Epithelial cell of proximal tubule (primary cell): ENCODE measurements around the gene ERICH6. TPM values are rescaled to one million over a fixed set of nuclear protein-coding genes. Genes with fewer than 3 reads are reported as not detected.

Experiments
- DNase-seq: peaks from one replicate; pipeline ENCODE4 v3.0.0-alpha.2; 2011; ENCODE audit warnings: low read depth
- H3K4me3 ChIP-seq: 2 replicates; pipeline ENCODE4 v1.5.1; 2011; ENCODE audit warnings: low read depth, mild to moderate bottlenecking, low read length
- total RNA-seq: library from RNA; depleted of rRNA; stranded (reverse); fragments of >200 nt; gene quantifications from 2 replicates; pipeline ENCODE4 v1.2.3, GENCODE V29; 2015
- TF ChIP-seq, protein P1 (sequence below): conservative IDR thresholded peaks from 2 replicates; pipeline ENCODE4 v1.5.1; 2012; ENCODE audit warnings: low read depth, mild to moderate bottlenecking, low read length

The ERICH6 gene
- not detected in 2 replicates for total RNA-seq

DNA sequence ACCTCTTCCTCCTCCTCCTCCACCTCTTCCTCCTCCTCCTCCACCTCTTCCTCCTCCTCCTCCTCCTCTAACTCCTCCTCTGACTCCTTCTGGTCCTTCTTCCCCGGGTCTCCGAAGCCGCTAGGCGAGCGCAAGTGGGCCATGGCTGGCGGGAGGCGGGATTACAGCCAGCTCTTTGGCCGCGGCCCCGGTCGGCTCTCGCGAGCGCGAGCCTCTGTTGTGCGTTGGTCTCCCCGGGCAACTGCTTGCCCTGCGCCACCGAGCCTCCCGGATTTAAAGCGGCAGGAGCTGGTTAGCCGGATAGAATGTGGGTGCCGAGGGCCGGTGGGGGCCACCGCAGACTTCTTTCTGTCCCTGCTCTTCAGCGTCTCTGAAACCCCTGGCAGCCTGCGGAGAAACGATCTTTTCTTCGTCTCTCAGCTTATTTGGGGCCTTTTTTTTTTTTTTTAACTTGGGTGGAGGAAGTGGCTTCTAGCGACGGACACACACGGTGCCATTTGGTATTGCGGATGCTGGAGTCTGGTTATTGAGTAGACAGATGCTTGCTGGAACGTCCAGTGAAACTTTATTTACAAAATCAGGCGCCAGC lies at the start of gene ERICH6:
TSS of gene ERICH6 (minus strand) at position 165 of the 589 bp plus-strand sequence. CDS start at position 143, 22 bp downstream.
- peak; percentile 42 for DNase-seq
- peak within 1 kb of the TSS; percentile 65 for H3K4me3 ChIP-seq
- TF ChIP-seq, protein P1, sequence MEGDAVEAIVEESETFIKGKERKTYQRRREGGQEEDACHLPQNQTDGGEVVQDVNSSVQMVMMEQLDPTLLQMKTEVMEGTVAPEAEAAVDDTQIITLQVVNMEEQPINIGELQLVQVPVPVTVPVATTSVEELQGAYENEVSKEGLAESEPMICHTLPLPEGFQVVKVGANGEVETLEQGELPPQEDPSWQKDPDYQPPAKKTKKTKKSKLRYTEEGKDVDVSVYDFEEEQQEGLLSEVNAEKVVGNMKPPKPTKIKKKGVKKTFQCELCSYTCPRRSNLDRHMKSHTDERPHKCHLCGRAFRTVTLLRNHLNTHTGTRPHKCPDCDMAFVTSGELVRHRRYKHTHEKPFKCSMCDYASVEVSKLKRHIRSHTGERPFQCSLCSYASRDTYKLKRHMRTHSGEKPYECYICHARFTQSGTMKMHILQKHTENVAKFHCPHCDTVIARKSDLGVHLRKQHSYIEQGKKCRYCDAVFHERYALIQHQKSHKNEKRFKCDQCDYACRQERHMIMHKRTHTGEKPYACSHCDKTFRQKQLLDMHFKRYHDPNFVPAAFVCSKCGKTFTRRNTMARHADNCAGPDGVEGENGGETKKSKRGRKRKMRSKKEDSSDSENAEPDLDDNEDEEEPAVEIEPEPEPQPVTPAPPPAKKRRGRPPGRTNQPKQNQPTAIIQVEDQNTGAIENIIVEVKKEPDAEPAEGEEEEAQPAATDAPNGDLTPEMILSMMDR: peak; percentile 11

DNA sequence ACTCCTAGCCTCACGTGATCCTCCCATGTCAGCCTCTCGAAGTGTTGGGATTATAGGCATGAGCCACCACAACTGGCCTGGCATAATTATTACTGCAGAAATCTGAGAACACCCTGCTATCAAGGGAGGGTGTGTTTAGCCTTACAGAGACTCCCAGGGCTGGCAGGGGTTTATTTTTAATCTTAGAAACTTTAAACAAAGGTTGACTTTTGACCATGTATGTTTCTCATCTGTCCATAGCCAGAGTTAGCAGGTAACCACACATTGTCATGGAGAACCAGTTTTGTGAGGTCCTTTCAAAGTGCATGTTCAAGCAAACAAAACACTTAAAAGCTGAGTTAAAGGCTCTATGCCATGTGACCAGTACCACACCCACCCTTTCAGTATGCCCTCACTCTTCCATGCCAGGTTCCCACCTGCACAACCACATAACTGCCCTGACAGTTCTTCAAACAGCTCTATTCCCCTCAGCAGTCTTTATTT lies 48.1 kb upstream of the ERICH6 start:
- DNase-seq: no peak
- no peak overlapping the region for H3K4me3 ChIP-seq
- TF ChIP-seq, protein P1: no peak

DNA sequence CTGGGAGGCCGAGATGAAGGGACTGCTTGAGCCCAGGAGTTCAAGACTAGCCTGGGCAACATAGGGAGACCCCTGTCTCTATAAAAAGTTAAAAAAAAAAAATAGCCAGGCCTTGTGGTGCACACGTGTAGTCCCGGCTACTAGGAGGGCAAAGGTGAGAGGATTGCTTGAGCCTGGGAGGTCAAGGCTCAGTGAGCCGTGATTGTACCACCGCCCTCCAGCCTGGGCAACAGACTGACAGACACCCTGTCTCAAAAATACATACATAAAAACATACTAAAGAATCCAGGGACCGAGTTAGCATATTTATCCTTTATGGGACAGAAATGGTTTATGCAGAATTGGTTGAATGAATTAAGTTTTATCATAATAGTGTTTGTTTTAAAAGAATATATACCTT lies 45.5 kb upstream of the ERICH6 start:
- TF ChIP-seq, protein P1: no peak
- H3K4me3 ChIP-seq: no peak overlapping the region
- DNase-seq: no peak

DNA sequence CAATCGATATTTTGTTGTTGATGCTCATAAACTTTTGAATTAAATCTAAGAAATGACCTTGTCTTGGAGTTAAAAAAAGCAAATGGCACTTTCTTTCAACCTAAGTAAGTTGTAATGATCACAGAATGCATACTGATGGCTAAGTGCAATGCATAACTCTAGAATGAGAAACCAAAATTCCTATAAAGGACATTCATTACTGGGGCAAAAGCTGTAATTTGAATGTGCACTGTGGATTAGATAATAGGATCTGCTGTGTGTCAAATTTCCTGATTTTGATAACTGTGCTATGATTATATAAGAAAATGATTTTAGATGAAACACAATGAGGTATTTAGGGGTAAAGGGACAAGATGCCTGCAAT lies 44.9 kb upstream of the ERICH6 start:
- H3K4me3 ChIP-seq: no peak overlapping the region
- DNase-seq: no peak
- TF ChIP-seq, protein P1: no peak

DNA sequence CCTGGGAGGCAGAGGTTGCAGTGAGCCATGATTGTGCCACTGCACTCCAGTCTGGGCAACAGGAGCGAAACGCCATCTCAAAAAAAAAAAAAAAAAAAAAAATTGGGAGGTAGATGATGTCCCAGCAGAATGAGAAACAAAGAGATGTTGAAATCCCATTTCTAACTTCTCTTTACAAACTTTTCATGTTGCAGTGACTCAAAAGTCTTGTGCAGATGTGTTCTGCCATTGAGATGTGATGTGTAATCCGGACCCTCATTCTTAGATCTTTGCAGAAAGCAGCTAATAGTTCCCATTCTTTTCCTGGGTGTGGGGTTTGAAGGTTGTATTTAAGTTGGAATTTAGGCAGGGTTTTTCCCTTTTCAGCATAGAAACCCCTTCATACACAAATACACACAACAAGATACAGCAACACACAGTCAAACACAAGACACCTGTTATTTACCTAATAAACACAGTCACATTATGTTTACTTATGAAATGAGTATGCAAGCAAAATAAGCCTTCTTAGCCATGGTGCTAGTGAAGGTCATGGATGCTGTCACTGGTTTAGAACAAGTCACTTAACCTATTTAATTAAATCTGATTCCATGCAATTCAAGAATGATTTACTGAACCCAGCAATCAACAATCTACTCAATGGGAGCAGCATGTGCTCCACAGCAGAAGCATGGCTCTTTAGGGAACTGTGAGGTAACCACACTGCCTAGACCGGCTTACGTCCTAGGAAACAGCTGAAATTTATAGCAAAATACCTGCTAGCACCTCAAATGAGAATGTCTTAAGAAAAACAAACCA lies 44.4 kb upstream of the ERICH6 start:
- no peak for DNase-seq
- TF ChIP-seq, protein P1: no peak
- no peak overlapping the region for H3K4me3 ChIP-seq

DNA sequence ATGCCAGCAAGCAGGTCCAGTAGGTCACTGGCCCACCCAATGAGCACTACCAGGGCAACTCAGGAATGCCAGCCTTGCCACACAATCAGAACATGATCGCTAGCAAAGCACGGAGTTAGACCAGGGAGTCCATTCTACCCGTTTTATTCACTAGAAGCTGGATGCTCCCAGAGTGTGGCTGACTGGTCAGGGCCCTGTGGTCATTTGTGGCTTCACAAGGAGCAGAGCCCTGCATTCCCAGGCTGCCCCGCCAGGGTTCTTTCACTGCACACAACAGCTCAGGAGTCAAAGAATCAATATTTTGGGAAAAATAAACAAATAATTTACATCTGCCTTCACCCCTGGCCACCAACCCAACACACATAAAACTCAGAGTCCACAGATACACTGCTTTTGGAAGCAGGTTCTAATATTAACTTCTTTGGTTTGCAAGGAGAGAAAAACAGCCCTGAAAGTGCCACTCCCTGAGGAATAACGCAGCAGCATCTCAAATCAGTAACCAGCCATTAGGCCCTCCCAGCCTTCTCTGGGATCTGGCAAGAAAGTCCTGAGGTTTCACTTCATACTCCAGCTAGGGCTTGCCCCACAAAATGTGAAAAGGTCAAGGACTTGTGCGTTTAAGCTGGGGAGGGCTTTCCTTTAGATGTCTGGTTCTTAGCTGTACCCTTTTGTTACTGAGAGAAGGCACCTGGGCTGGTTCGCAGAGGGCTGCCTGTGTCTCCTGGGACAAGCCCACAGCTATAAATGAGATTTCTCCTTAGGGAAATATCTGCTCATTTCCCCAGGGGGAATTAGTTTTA lies 43.3 kb upstream of the ERICH6 start:
- H3K4me3 ChIP-seq: no peak overlapping the region
- no peak for DNase-seq
- TF ChIP-seq, protein P1: no peak
